WTC11 (cell line): ENCODE measurements around the gene ZNRF1. TPM values are rescaled to one million over a fixed set of nuclear protein-coding genes. Genes with fewer than 3 reads are reported as not detected.

Source experiments
- ATAC-seq: fragments of 200-7000 bp; cut with Tn5 transposase; 2 replicates; pipeline ENCODE4 v1.10.0; 2021; ENCODE audit warnings: mild to moderate bottlenecking, moderate library complexity
- CTCF ChIA-PET: fragments of 300-600 bp; sonication (Branson Sonifier 250); formaldehyde crosslinking; loops from one replicate; lab custom pipeline; 2021; ENCODE audit warnings: antibody characterized with exemption; lab: Charles Lee
- POLR2A ChIA-PET: fragments of 350-600 bp; sonication (Branson Sonifier 250); formaldehyde crosslinking; loops from one replicate; lab custom pipeline; 2021; ENCODE audit warnings: antibody characterized with exemption; lab: Charles Lee
- DNase-seq: peaks from one replicate; pipeline ENCODE4 v3.0.0; 2021; ENCODE audit warnings: low spot score
- H3K27ac Mint-ChIP-seq: 2 replicates; pipeline ENCODE4 v1.8.0; 2021; ENCODE audit warnings: mixed read lengths
- H3K27me3 Mint-ChIP-seq: 2 replicates; pipeline ENCODE4 v1.8.0; 2021; ENCODE audit warnings: low read depth, mild to moderate bottlenecking, moderate library complexity, mixed read lengths
- H3K36me3 Mint-ChIP-seq: 2 replicates; pipeline ENCODE4 v1.8.0; 2021; ENCODE audit warnings: mixed read lengths
- H3K4me1 Mint-ChIP-seq: 2 replicates; pipeline ENCODE4 v1.8.0; 2022; ENCODE audit warnings: mixed read lengths
- H3K4me3 Mint-ChIP-seq: 2 replicates; pipeline ENCODE4 v1.8.0; 2021; ENCODE audit warnings: mild to moderate bottlenecking, moderate library complexity, mixed read lengths
- H3K9me3 Mint-ChIP-seq: 2 replicates; pipeline ENCODE4 v1.8.0; 2021; ENCODE audit warnings: mixed read lengths
- AFF4 ChIP-seq: sonication (generic); formaldehyde crosslinking; IDR thresholded peaks from 2 replicates; pipeline ENCODE4 v1.8.1; 2023; ENCODE audit warnings: mild to moderate bottlenecking, missing genetic modification reagents, borderline replicate concordance
- ATF6 ChIP-seq: sonication (generic); formaldehyde crosslinking; IDR thresholded peaks from 2 replicates; pipeline ENCODE4 v1.8.1; 2023; ENCODE audit warnings: mild to moderate bottlenecking, missing genetic modification reagents
- CREM ChIP-seq: sonication (generic); formaldehyde crosslinking; IDR thresholded peaks from 2 replicates; pipeline ENCODE4 v1.8.1; 2022; ENCODE audit warnings: mild to moderate bottlenecking, missing genetic modification reagents, moderate library complexity
- E2F5 ChIP-seq: sonication (generic); formaldehyde crosslinking; IDR thresholded peaks from 2 replicates; pipeline ENCODE4 v1.8.1; 2022; ENCODE audit warnings: mild to moderate bottlenecking, moderate library complexity, missing genetic modification reagents
- EMX1 ChIP-seq: fragments of 250-450 bp; sonication (Bioruptor Pico); IDR thresholded peaks from 2 replicates; pipeline ENCODE4 v1.8.0; 2021; ENCODE audit warnings: mild to moderate bottlenecking
- ERG ChIP-seq: fragments of 250-450 bp; sonication (Bioruptor Pico); IDR thresholded peaks from 2 replicates; pipeline ENCODE4 v1.8.0; 2021; ENCODE audit warnings: mild to moderate bottlenecking
- ETV6 ChIP-seq: sonication (generic); formaldehyde crosslinking; IDR thresholded peaks from 2 replicates; pipeline ENCODE4 v1.8.1; 2022; ENCODE audit warnings: mild to moderate bottlenecking, missing genetic modification reagents
- FOXP1 ChIP-seq: sonication (generic); formaldehyde crosslinking; IDR thresholded peaks from 2 replicates; pipeline ENCODE4 v1.8.0; 2022; ENCODE audit warnings: missing genetic modification reagents, mild to moderate bottlenecking, moderate library complexity, borderline replicate concordance
- GTF2I ChIP-seq: fragments of 250-450 bp; sonication (Bioruptor Pico); conservative IDR thresholded peaks from 2 replicates; pipeline ENCODE4 v1.4.0; 2021; ENCODE audit warnings: mild to moderate bottlenecking
- JAZF1 ChIP-seq: fragments of 250-450 bp; sonication (Bioruptor Pico); IDR thresholded peaks from 2 replicates; pipeline ENCODE4 v1.9.0; 2021; ENCODE audit warnings: moderate library complexity, mild to moderate bottlenecking, inconsistent platforms
- JUN ChIP-seq: sonication (generic); formaldehyde crosslinking; IDR thresholded peaks from 2 replicates; pipeline ENCODE4 v1.8.0; 2023; ENCODE audit warnings: mild to moderate bottlenecking, missing genetic modification reagents
- MYBL2 ChIP-seq: sonication (generic); formaldehyde crosslinking; IDR thresholded peaks from 2 replicates; pipeline ENCODE4 v1.8.1; 2023; ENCODE audit warnings: mild to moderate bottlenecking, moderate library complexity, missing genetic modification reagents
- NFYB ChIP-seq: sonication (generic); formaldehyde crosslinking; conservative IDR thresholded peaks from 2 replicates; pipeline ENCODE4 v1.8.0; 2022; ENCODE audit warnings: low read depth, missing genetic modification reagents
- NR1H2 ChIP-seq: sonication (generic); formaldehyde crosslinking; IDR thresholded peaks from 2 replicates; pipeline ENCODE4 v1.9.0; 2021; ENCODE audit warnings: mild to moderate bottlenecking, moderate library complexity, missing genetic modification reagents
- NR3C1 ChIP-seq: sonication (generic); formaldehyde crosslinking; conservative IDR thresholded peaks from 2 replicates; pipeline ENCODE4 v1.8.1; 2023; ENCODE audit warnings: low read depth, mild to moderate bottlenecking, missing genetic modification reagents
- RORB ChIP-seq: fragments of 250-450 bp; sonication (Bioruptor Pico); IDR thresholded peaks from 2 replicates; pipeline ENCODE4 v1.9.0; 2021; ENCODE audit warnings: mild to moderate bottlenecking
- SMAD4 ChIP-seq: sonication (generic); formaldehyde crosslinking; IDR thresholded peaks from 2 replicates; pipeline ENCODE4 v1.8.0; 2022; ENCODE audit warnings: mild to moderate bottlenecking, missing genetic modification reagents
- SOX15 ChIP-seq: fragments of 250-450 bp; sonication (Bioruptor Pico); IDR thresholded peaks from 2 replicates; pipeline ENCODE4 v1.9.0; 2021; ENCODE audit warnings: mild to moderate bottlenecking
- SP1 ChIP-seq: sonication (generic); formaldehyde crosslinking; conservative IDR thresholded peaks from 2 replicates; pipeline ENCODE4 v1.8.1; 2022; ENCODE audit warnings: missing genetic modification reagents
- TCF7 ChIP-seq: sonication (generic); formaldehyde crosslinking; IDR thresholded peaks from 2 replicates; pipeline ENCODE4 v1.8.0; 2022; ENCODE audit warnings: mild to moderate bottlenecking, low read depth, missing genetic modification reagents, moderate library complexity
- ZBTB21 ChIP-seq: sonication (generic); formaldehyde crosslinking; IDR thresholded peaks from 2 replicates; pipeline ENCODE4 v1.8.1; 2023; ENCODE audit warnings: mild to moderate bottlenecking, missing genetic modification reagents, borderline replicate concordance
- ZNF121 ChIP-seq: sonication (generic); formaldehyde crosslinking; IDR thresholded peaks from 2 replicates; pipeline ENCODE4 v1.8.0; 2023; ENCODE audit warnings: missing genetic modification reagents
- ZNF138 ChIP-seq: sonication (generic); formaldehyde crosslinking; conservative IDR thresholded peaks from 2 replicates; pipeline ENCODE4 v1.8.1; 2022; ENCODE audit warnings: mild to moderate bottlenecking, moderate library complexity, missing genetic modification reagents
- ZNF263 ChIP-seq: sonication (generic); formaldehyde crosslinking; IDR thresholded peaks from 2 replicates; pipeline ENCODE4 v1.8.1; 2022; ENCODE audit warnings: low read depth, mild to moderate bottlenecking, moderate library complexity, missing genetic modification reagents
- total RNA-seq: library from RNA; stranded (reverse); gene quantifications from 3 replicates; pipeline ENCODE4 v1.2.3, GENCODE V29; 2021
- TF ChIP-seq, protein P1 (sequence below): sonication (generic); formaldehyde crosslinking; IDR thresholded peaks from 2 replicates; pipeline ENCODE4 v1.8.0; 2023; ENCODE audit warnings: missing genetic modification reagents
- TF ChIP-seq, protein P2 (sequence below): sonication (generic); formaldehyde crosslinking; IDR thresholded peaks from 2 replicates; pipeline ENCODE4 v1.8.1; 2022; ENCODE audit warnings: low read depth, missing genetic modification reagents, borderline replicate concordance
- TF ChIP-seq, protein P3 (sequence below): sonication (generic); formaldehyde crosslinking; IDR thresholded peaks from 2 replicates; pipeline ENCODE4 v1.8.1; 2022; ENCODE audit warnings: mild to moderate bottlenecking, missing genetic modification reagents, moderate library complexity, borderline replicate concordance

The ZNRF1 gene
- total RNA-seq, 1 experiment from 2014 or later = 47.6 TPM

DNA sequence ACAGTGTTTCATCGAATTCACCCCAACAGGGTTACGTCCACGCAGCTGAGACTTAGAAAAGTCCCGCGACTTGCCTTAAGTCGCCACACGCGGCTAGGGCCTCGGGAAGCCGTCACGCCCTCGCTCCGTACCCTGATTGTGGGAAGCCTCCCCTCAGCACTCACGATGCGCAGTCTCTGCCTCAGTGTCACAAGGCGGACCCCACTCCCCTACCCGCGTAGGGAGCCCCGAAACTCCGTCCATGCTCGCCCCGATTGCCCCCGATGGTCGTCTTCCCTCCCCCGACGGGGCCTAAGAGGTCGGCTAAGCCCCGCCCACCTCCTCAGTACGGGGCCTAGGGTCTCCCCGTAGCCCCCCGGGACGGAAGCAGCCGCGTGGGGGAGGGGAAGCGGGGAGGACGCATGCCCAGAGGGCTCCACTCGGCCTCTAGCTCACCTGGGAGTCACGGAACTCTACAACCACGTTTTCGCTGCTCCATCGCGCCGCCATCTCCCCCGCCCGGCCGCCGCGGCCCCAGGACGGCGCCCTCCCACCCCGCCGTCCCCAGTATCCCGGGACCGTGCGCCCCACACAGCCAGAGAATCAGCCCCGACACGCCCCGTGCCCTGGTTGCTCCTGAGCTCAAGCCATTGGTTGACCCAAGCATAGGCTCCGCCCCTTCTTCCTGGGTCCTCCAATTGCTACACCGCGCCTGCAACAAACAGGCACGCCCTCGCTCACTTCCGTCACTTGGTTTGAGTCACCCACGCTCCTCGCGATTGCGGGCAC is 14.1 kb upstream of the ZNRF1 start, which contains the start of gene WDR59:
Gene WDR59 (minus strand): TSS at position 595 of the 768 bp plus-strand sequence. CDS start 106 bp downstream, at position 489.
- ATAC-seq = peak; percentile 99
- Mint-ChIP-seq H3K4me1 (peaks cover 7% of the 10 kb centered on the region), H3K36me3 (peaks cover 2% of the 10 kb centered on the region; the same call in 1 of the 2 replicates), H3K27ac (peak within 1 kb of the TSS; percentile 80), H3K4me3 (peak within 1 kb of the TSS; percentile 85), H3K27me3 (no peaks in the 10 kb centered on the region), H3K9me3 (no peaks in the 10 kb centered on the region)
- DNase-seq = peak; percentile 100
- ChIA-PET CTCF (interaction anchor here (0.6 to 2.7 kb wide), 11 partner anchors 13 to 401 kb away, joined by 3 to 39 read pairs (median 5); partner anchors contain the start of gene ZNRF1), POLR2A (interaction anchor here (0.5 to 2.2 kb wide), 11 partner anchors 8 to 374 kb away, joined by 3 to 18 read pairs (median 4); partner anchors contain the start of genes LDHD and ZNRF1)
- TF ChIP-seq ZBTB21 (CRISPR knock-in tag) = no peak
- TF ChIP-seq CREM (CRISPR knock-in tag) = peak; percentile 47; the same call in 1 of the 2 replicates
- TF ChIP-seq SP1 (CRISPR knock-in tag) = peak; percentile 97
- TF ChIP-seq SOX15 (CRISPR knock-in tag) = no peak
- TF ChIP-seq MYBL2 (CRISPR knock-in tag) = no peak
- TF ChIP-seq NR3C1 (CRISPR knock-in tag) = no peak
- TF ChIP-seq NR1H2 = no peak
- no peak for TF ChIP-seq ZNF263
- TF ChIP-seq TCF7 (CRISPR knock-in tag) = no peak
- 0 out of 2 replicates have a peak, but pooled peaks have one; percentile 21 for TF ChIP-seq ETV6
- TF ChIP-seq, protein P1, sequence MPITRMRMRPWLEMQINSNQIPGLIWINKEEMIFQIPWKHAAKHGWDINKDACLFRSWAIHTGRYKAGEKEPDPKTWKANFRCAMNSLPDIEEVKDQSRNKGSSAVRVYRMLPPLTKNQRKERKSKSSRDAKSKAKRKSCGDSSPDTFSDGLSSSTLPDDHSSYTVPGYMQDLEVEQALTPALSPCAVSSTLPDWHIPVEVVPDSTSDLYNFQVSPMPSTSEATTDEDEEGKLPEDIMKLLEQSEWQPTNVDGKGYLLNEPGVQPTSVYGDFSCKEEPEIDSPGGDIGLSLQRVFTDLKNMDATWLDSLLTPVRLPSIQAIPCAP = no peak
- TF ChIP-seq FOXP1 (CRISPR knock-in tag) = 0 out of 2 replicates have a peak, but pooled peaks have one; percentile 13
- TF ChIP-seq EMX1 (CRISPR knock-in tag) = no peak
- TF ChIP-seq, protein P2, sequence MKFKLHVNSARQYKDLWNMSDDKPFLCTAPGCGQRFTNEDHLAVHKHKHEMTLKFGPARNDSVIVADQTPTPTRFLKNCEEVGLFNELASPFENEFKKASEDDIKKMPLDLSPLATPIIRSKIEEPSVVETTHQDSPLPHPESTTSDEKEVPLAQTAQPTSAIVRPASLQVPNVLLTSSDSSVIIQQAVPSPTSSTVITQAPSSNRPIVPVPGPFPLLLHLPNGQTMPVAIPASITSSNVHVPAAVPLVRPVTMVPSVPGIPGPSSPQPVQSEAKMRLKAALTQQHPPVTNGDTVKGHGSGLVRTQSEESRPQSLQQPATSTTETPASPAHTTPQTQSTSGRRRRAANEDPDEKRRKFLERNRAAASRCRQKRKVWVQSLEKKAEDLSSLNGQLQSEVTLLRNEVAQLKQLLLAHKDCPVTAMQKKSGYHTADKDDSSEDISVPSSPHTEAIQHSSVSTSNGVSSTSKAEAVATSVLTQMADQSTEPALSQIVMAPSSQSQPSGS (CRISPR knock-in tag) = no peak
- TF ChIP-seq E2F5 (CRISPR knock-in tag) = no peak
- TF ChIP-seq ZNF138 (CRISPR knock-in tag) = no peak
- no peak for TF ChIP-seq SMAD4 (CRISPR knock-in tag)
- no peak for TF ChIP-seq AFF4 (CRISPR knock-in tag)
- no peak for TF ChIP-seq ERG (CRISPR knock-in tag)
- TF ChIP-seq JAZF1 (CRISPR knock-in tag) = no peak
- TF ChIP-seq, protein P3, sequence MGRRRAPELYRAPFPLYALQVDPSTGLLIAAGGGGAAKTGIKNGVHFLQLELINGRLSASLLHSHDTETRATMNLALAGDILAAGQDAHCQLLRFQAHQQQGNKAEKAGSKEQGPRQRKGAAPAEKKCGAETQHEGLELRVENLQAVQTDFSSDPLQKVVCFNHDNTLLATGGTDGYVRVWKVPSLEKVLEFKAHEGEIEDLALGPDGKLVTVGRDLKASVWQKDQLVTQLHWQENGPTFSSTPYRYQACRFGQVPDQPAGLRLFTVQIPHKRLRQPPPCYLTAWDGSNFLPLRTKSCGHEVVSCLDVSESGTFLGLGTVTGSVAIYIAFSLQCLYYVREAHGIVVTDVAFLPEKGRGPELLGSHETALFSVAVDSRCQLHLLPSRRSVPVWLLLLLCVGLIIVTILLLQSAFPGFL = no peak
- no peak for TF ChIP-seq ZNF121 (CRISPR knock-in tag)
- TF ChIP-seq JUN (CRISPR knock-in tag) = no peak
- TF ChIP-seq NFYB (CRISPR knock-in tag) = peak; percentile 72
- TF ChIP-seq ATF6 = no peak
- TF ChIP-seq GTF2I (CRISPR knock-in tag) = no peak
- TF ChIP-seq RORB (CRISPR knock-in tag) = no peak
